Kidney (tissue), 14 donors: ENCODE data around the gene RAE1. TPM values are rescaled to one million over a fixed set of nuclear protein-coding genes. Genes with fewer than 3 reads are reported as not detected.

Experiments used
- DNase-seq, 5 donors: peaks; one replicate each; pipeline ENCODE4 v3.0.0-alpha.2; 2013 to 2020
- FAIRE-seq: peaks from 2 replicates; lab custom pipeline; 2012; peaks lifted over from hg19 to GRCh38; lab: Jason Lieb, UNC
- H3K27ac ChIP-seq, 2 donors: one replicate each; pipeline ENCODE4 v1.7.0; 2013; ENCODE audit warnings: low read depth in 2 of 2, low read length in 2 of 2, inconsistent platforms in 1 of 2
- H3K27me3 ChIP-seq: one replicate; pipeline ENCODE4 v1.7.1; 2013; ENCODE audit warnings: low read length, inconsistent platforms; ENCODE audit not compliant: control insufficient read depth, insufficient read depth
- H3K36me3 ChIP-seq, 3 donors: one replicate each; pipeline versions ENCODE4 v1.7.0 to v1.7.1; 2013; ENCODE audit warnings: low read length in 3 of 3, control low read depth in 1 of 3, inconsistent platforms in 1 of 3; ENCODE audit not compliant: insufficient read depth in 3 of 3, control insufficient read depth in 2 of 3
- H3K4me1 ChIP-seq, 3 donors: one replicate each; pipeline versions ENCODE4 v1.7.0 to v1.7.1; 2013; ENCODE audit warnings: low read length in 3 of 3, inconsistent platforms in 1 of 3, low read depth in 1 of 3; ENCODE audit not compliant: control insufficient read depth in 2 of 3, insufficient read depth in 2 of 3
- H3K4me3 ChIP-seq, 3 donors: one replicate each; pipeline versions ENCODE4 v1.7.0 to v1.8.1; 2013; ENCODE audit warnings: low read length in 3 of 3, control low read depth in 1 of 3, inconsistent platforms in 1 of 3
- H3K9ac ChIP-seq, 3 donors: one replicate each; pipeline versions ENCODE4 v1.7.0 to v1.7.1; 2013; ENCODE audit warnings: low read length in 3 of 3, control low read depth in 1 of 3, inconsistent platforms in 1 of 3
- H3K9me3 ChIP-seq, 3 donors: one replicate each; pipeline versions ENCODE4 v1.7.0 to v1.7.1; 2013; ENCODE audit warnings: low read length in 3 of 3, control low read depth in 1 of 3, inconsistent platforms in 1 of 3; ENCODE audit not compliant: control insufficient read depth in 2 of 3, insufficient read depth in 1 of 3
- CTCF ChIP-seq: IDR thresholded peaks from 3 replicates; pipeline ENCODE4 v1.5.1; 2012; ENCODE audit warnings: mild to moderate bottlenecking, moderate library complexity, borderline replicate concordance; ENCODE audit not compliant: insufficient read depth; ENCODE audit errors: extremely low read depth
- intact Hi-C: fragments of 100-400 bp; cut with DNase I; formaldehyde crosslinking; loops from one replicate; pipeline ENCODE4 v1.11.1; 2022
- polyA plus RNA-seq: library from polyadenylated mRNA; stranded (reverse); fragments of 350-450 nt; fragmentation: Illumina TruSeq; extraction: RNeasy Lipid Tissue Mini Kit (QIAGEN cat#74804); gene quantifications from one replicate; pipeline ENCODE4 v1.2.3, GENCODE V29; 2014; ENCODE audit warnings: low read depth, low replicate concordance; ENCODE audit not compliant: insufficient read depth
- total RNA-seq: library from RNA; stranded (reverse); fragmentation: NEBNext Ultra II Directional; extraction: Animal tissue kit (Norgen Biotek cat#: 25700); gene quantifications from one replicate; pipeline ENCODE4 v1.2.1, GENCODE V29; 2021
- donor health status: control.
- donor health status: control.
- donor health status: control.
- donor health status: control.
- donor health status: control.
- donor health status: DM: yes; HTN: yes; CAD: no.
- donor health status: Normal renal cell carcinoma (clear cell type).

Gene RAE1
- total and polyA plus RNA-seq, 2 donors from 2014 or later: 19.5 to 26.3 TPM

- Histone ChIP-seq H3K9me3 (no peaks in the 10 kb centered on the region), H3K4me3 (peak overlapping the region; percentile 58 to 66 (median 59)), H3K27me3 (no peaks in the 10 kb centered on the region), H3K4me1 (peaks cover 0 to 32% (median 20%) of the 10 kb centered on the region in 3 donors), H3K9ac (peak overlapping the region in 2 of 3 donors; percentile 22 to 52), H3K27ac (peak overlapping the region; percentile 14 to 16), H3K36me3 (peaks cover 0 to under 1% (median 0%) of the 10 kb centered on the region in 3 donors)
- intact Hi-C loops: no loop called here
- DNase-seq (peak in 3 of 5 donors; percentile 35 to 84 (median 83)), FAIRE-seq (no peak)
- no peak for TF ChIP-seq CTCF
Observed at GRCh38 chr20:57391439-57392301, 40.6 kb downstream of the RAE1 start.

GRCh38 chr20:57392512-57393271, 41.6 kb downstream of the RAE1 start:
- Histone ChIP-seq H3K36me3 (peaks cover 0 to 7% (median 0%) of the 10 kb centered on the region in 3 donors), H3K4me3 (peak overlapping the region; percentile 21 to 66 (median 59)), H3K27ac (peak overlapping the region in 1 of 2 donors; percentile 16), H3K9me3 (no peaks in the 10 kb centered on the region), H3K27me3 (no peaks in the 10 kb centered on the region), H3K4me1 (peaks cover 0 to 36% (median 20%) of the 10 kb centered on the region in 3 donors), H3K9ac (peak overlapping the region in 2 of 3 donors; percentile 22 to 52)
- TF ChIP-seq CTCF: no peak
- FAIRE-seq (no peak), DNase-seq (peak in 3 of 5 donors; percentile 35 to 88 (median 73))
- intact Hi-C loops: no loop called here

- DNase-seq (peak in 1 of 5 donors; percentile 37), FAIRE-seq (no peak)
- intact Hi-C loops: no loop called here
- Histone ChIP-seq H3K9ac (peak overlapping the region in 1 of 3 donors; percentile 19), H3K4me3 (peak overlapping the region in 1 of 3 donors; percentile 30), H3K27ac (no peak overlapping the region), H3K9me3 (no peaks in the 10 kb centered on the region), H3K4me1 (peaks cover 0 to 38% (median 20%) of the 10 kb centered on the region in 3 donors), H3K27me3 (no peaks in the 10 kb centered on the region), H3K36me3 (peaks cover 0 to 7% (median 0%) of the 10 kb centered on the region in 3 donors)
- no peak for TF ChIP-seq CTCF
Observed at GRCh38 chr20:57393321-57394120, 42.5 kb downstream of the RAE1 start.
